Smooth muscle cell (in vitro differentiated cells): ENCODE results near the gene AQP5. TPM values are rescaled to one million over a fixed set of nuclear protein-coding genes. Genes with fewer than 3 reads are reported as not detected.

Experiments
- DNase-seq: peaks from one replicate; lab custom pipeline; 2025; ENCODE audit not compliant: unreplicated experiment; lab: John Stamatoyannopoulos, UW
- H2AFZ ChIP-seq: fragments of 200-600 bp; sonication (generic); 2 replicates; pipeline ENCODE4 v1.6.0; 2016; ENCODE audit warnings: antibody characterized with exemption, low read depth, mild to moderate bottlenecking
- H3F3A ChIP-seq: fragments of 200-600 bp; sonication (generic); 2 replicates; pipeline ENCODE4 v1.6.0; 2017; ENCODE audit warnings: antibody characterized with exemption, low read depth
- H3K27ac ChIP-seq: fragments of 200-600 bp; sonication (generic); 2 replicates; pipeline ENCODE4 v1.5.1; 2016; ENCODE audit warnings: low read depth, mild to moderate bottlenecking
- H3K27me3 ChIP-seq: fragments of 200-600 bp; sonication (generic); 2 replicates; pipeline ENCODE4 v1.6.1; 2016; ENCODE audit warnings: low read depth, mild to moderate bottlenecking
- H3K36me3 ChIP-seq: fragments of 200-600 bp; sonication (generic); 2 replicates; pipeline ENCODE4 v1.5.1; 2016; ENCODE audit warnings: low read depth
- H3K4me1 ChIP-seq: fragments of 200-600 bp; sonication (generic); 2 replicates; pipeline ENCODE4 v1.5.1; 2016; ENCODE audit warnings: low read depth
- H3K4me2 ChIP-seq: fragments of 200-600 bp; sonication (generic); 2 replicates; pipeline ENCODE4 v1.6.0; 2016; ENCODE audit warnings: mild to moderate bottlenecking
- H3K4me3 ChIP-seq: fragments of 200-600 bp; sonication (generic); 2 replicates; pipeline ENCODE4 v1.5.1; 2016; ENCODE audit warnings: mild to moderate bottlenecking
- H3K79me2 ChIP-seq: fragments of 200-600 bp; sonication (generic); 2 replicates; pipeline ENCODE4 v1.6.0; 2016; ENCODE audit warnings: low read depth, mild to moderate bottlenecking
- H3K9ac ChIP-seq: fragments of 200-600 bp; sonication (generic); 2 replicates; pipeline ENCODE4 v1.6.0; 2016; ENCODE audit warnings: low read depth
- H3K9me3 ChIP-seq: fragments of 200-600 bp; sonication (generic); replicated peaks from 2 replicates; pipeline ENCODE4 v1.5.1; 2016; ENCODE audit warnings: low read depth
- H4K20me1 ChIP-seq: fragments of 200-600 bp; sonication (generic); 2 replicates; pipeline ENCODE4 v1.6.0; 2016; ENCODE audit warnings: low read depth
- CTCF ChIP-seq: fragments of 200-600 bp; sonication (generic); IDR thresholded peaks from 2 replicates; pipeline ENCODE4 v1.5.1; 2017; ENCODE audit warnings: borderline replicate concordance, mild to moderate bottlenecking, antibody characterized with exemption; ENCODE audit not compliant: insufficient read depth, poor library complexity, severe bottlenecking
- WGBS: methylation state at CpG from one replicate; pipeline ENCODE4 v1.1.7; 2016; ENCODE audit warnings: low lambda C conversion rate; 5-methylcytosine and 5-hydroxymethylcytosine counted together
- polyA plus RNA-seq: library from polyadenylated mRNA; unstranded; fragments of >200 nt; fragmentation: Nextera tagmentation; extraction: Ambion mirVana; gene quantifications from 2 replicates; pipeline ENCODE4 v1.2.1, GENCODE V29; 2016
- total RNA-seq: library from RNA; depleted of rRNA; stranded (reverse); fragments of >200 nt; gene quantifications from 2 replicates; pipeline ENCODE4 v1.2.3, GENCODE V29; 2014

The AQP5 gene
- not detected in 2 replicates for total RNA-seq
- polyA plus RNA-seq = 1.5 TPM in 1 of 2 replicates, not detected in the other

GRCh38 chr12:49961111-49961922, at the start of gene AQP5:
AQP5 (plus strand) TSS chr12:49961872; CDS start chr12:49962018, 146 bp downstream.
- Histone ChIP-seq H3F3A (no peaks in the 10 kb centered on the region), H3K9me3 (no peaks in the 10 kb centered on the region), H3K4me1 (peaks cover 10% of the 10 kb centered on the region), H2AFZ (no peak within 1 kb of the TSS), H3K27me3 (peaks cover 95% of the 10 kb centered on the region), H3K4me2 (peak within 1 kb of the TSS; percentile 85), H4K20me1 (no peaks in the 10 kb centered on the region), H3K36me3 (no peaks in the 10 kb centered on the region), H3K27ac (no peak within 1 kb of the TSS), H3K4me3 (peak within 1 kb of the TSS; percentile 39), H3K9ac (no peak within 1 kb of the TSS), H3K79me2 (no peaks in the 10 kb centered on the region)
- WGBS = 10% methylated on average over 57 of the region's 111 CpGs
- no peak for TF ChIP-seq CTCF
- DNase-seq = no peak

DNA sequence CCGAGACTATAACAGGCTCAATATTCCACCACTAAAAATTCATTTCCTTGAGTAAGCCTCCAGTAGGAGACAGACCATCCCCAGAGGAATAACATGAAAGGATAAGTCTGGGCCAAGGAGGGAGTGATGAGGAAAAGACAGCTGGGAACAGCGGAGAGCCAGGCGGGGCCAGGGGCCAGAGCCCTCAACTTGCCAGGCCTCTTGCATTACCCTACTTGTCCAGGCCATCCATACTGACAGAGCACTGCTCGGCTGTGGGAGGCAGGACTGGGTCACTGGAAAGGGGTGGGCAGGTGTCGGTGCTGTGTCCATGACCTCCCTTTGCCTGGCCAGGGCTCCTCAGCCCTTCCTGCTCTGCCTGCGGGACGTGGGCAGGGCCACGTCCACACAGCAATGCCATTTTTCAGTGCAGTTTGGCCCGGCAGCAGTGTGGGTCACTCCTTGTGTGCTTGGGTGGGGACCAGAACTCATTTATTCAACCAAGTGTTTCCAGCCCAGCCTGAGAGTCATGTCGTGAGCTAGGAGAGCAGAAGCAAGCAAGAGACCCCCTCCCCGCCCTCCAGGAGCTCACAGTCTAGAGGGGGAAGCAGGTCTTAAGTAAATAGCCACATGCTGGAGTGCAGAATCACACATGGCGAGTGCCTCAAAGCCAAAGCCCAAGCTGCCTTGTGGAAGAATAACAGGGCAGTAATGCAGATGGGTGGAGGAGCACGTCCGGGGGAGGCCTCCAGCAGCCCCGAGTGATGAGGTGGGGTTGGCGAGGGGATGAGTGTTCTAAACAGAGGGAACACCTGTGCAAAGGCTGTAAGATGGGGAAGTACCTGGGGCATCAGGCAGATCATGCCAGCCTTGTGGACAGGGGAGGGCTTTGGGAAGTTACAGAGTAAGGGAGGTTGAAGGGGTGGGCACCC, 49.1 kb upstream of the AQP5 start:
- Histone ChIP-seq H3K9me3 (no peaks in the 10 kb centered on the region), H3K27me3 (no peaks in the 10 kb centered on the region), H3K4me2 (no peak overlapping the region), H2AFZ (no peak overlapping the region), H3K79me2 (no peaks in the 10 kb centered on the region), H3K9ac (no peak overlapping the region), H3F3A (no peaks in the 10 kb centered on the region), H4K20me1 (no peaks in the 10 kb centered on the region), H3K4me1 (peaks cover 15% of the 10 kb centered on the region), H3K27ac (no peak overlapping the region), H3K4me3 (no peak overlapping the region), H3K36me3 (no peaks in the 10 kb centered on the region)
- no peak for TF ChIP-seq CTCF
- no peak for DNase-seq
- 82% methylated on average over 16 of the region's 16 CpGs for WGBS

GRCh38 chr12:49916129-49916919, 45.3 kb upstream of the AQP5 start:
- Histone ChIP-seq H3K36me3 (no peaks in the 10 kb centered on the region), H3K9me3 (no peaks in the 10 kb centered on the region), H3K9ac (no peak overlapping the region), H3K4me3 (no peak overlapping the region), H3K27ac (no peak overlapping the region), H3F3A (no peaks in the 10 kb centered on the region), H3K4me2 (no peak overlapping the region), H2AFZ (no peak overlapping the region), H3K79me2 (no peaks in the 10 kb centered on the region), H4K20me1 (no peaks in the 10 kb centered on the region), H3K27me3 (no peaks in the 10 kb centered on the region), H3K4me1 (peaks cover 5% of the 10 kb centered on the region)
- DNase-seq = no peak
- WGBS = 91% methylated on average over 8 of the region's 8 CpGs
- no peak for TF ChIP-seq CTCF
